GM12878 (cell line): Measurements from ENCODE around the gene AEBP2.

Experiments used
- BACH1 ChIP-seq: fragments of 450-650 bp; IDR thresholded peaks from 2 replicates; pipeline ENCODE4 v1.6.1; 2017; ENCODE audit warnings: mild to moderate bottlenecking, borderline replicate concordance
- CHD1 ChIP-seq: IDR thresholded peaks from 2 replicates; pipeline ENCODE4 v1.6.1; 2012; ENCODE audit warnings: low read depth, low read length, improper control_type of control experiment
- GABPA ChIP-seq: IDR thresholded peaks from 2 replicates; pipeline ENCODE4 v1.6.1; 2014; ENCODE audit warnings: antibody characterized with exemption, low read depth, mild to moderate bottlenecking, inconsistent platforms
- GATAD2B ChIP-seq: fragments of 450-650 bp; conservative IDR thresholded peaks from 2 replicates; pipeline ENCODE4 v1.6.1; 2017; ENCODE audit warnings: low read depth, mild to moderate bottlenecking, moderate library complexity
- MEF2A ChIP-seq: IDR thresholded peaks from 2 replicates; pipeline ENCODE4 v1.6.1; 2011; ENCODE audit warnings: low read depth, mild to moderate bottlenecking, low read length, moderate library complexity; ENCODE audit not compliant: insufficient read depth
- MXI1 ChIP-seq: fragments of 150-350 bp; IDR thresholded peaks from 2 replicates; pipeline ENCODE4 v1.6.1; 2011; ENCODE audit warnings: low read depth, mild to moderate bottlenecking, inconsistent platforms, low read length, improper control_type of control experiment
- NR2C2 ChIP-seq: IDR thresholded peaks from 2 replicates; pipeline ENCODE4 v1.6.1; 2011; ENCODE audit warnings: borderline replicate concordance, low read depth; ENCODE audit not compliant: control insufficient read depth, insufficient read length
- POLR2A ChIP-seq: IDR thresholded peaks from 2 replicates; pipeline ENCODE4 v1.6.1; 2011; ENCODE audit warnings: low read depth, mild to moderate bottlenecking, low read length
- STAT1 ChIP-seq: fragments of 450-650 bp; conservative IDR thresholded peaks from 2 replicates; pipeline ENCODE4 v1.6.1; 2014; ENCODE audit warnings: antibody characterized with exemption, mild to moderate bottlenecking
- TF ChIP-seq, protein P1 (sequence below), 3 experiments: IDR thresholded peaks in 2 of 3; conservative IDR thresholded peaks in 1 of 3; 2 replicates each; pipeline ENCODE4 v1.5.1; 2011; ENCODE audit warnings: low read depth in 3 of 3, low read length in 3 of 3, mild to moderate bottlenecking in 3 of 3, control low read depth in 2 of 3, moderate library complexity in 2 of 3, inconsistent platforms in 1 of 3, mixed read lengths in 1 of 3; ENCODE audit not compliant: control insufficient read depth in 2 of 3, insufficient read depth in 1 of 3; ENCODE audit errors: extremely low read depth in 1 of 3

- TF ChIP-seq STAT1 (no peak), MXI1 (no peak), NR2C2 (no peak), GATAD2B (no peak), POLR2A (no peak), BACH1 (no peak), MEF2A (no peak), CHD1 (no peak), GABPA (no peak)
- TF ChIP-seq, protein P1, sequence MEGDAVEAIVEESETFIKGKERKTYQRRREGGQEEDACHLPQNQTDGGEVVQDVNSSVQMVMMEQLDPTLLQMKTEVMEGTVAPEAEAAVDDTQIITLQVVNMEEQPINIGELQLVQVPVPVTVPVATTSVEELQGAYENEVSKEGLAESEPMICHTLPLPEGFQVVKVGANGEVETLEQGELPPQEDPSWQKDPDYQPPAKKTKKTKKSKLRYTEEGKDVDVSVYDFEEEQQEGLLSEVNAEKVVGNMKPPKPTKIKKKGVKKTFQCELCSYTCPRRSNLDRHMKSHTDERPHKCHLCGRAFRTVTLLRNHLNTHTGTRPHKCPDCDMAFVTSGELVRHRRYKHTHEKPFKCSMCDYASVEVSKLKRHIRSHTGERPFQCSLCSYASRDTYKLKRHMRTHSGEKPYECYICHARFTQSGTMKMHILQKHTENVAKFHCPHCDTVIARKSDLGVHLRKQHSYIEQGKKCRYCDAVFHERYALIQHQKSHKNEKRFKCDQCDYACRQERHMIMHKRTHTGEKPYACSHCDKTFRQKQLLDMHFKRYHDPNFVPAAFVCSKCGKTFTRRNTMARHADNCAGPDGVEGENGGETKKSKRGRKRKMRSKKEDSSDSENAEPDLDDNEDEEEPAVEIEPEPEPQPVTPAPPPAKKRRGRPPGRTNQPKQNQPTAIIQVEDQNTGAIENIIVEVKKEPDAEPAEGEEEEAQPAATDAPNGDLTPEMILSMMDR (IDR thresholded peaks at IDR 0.05 in 2 of 3, conservative IDR thresholded peaks at IDR 0.05 in 1 of 3; ENCODE audit: control insufficient read depth in 2 of 3, extremely low read depth in 1 of 3, insufficient read depth in 1 of 3, low read depth in 3 of 3, low read length in 3 of 3), result no peak
Observed at GRCh38 chr12:19515179-19515578, 75.9 kb downstream of the AEBP2 start.
